ENCODE measurements around the gene SRD5A3.

DNA sequence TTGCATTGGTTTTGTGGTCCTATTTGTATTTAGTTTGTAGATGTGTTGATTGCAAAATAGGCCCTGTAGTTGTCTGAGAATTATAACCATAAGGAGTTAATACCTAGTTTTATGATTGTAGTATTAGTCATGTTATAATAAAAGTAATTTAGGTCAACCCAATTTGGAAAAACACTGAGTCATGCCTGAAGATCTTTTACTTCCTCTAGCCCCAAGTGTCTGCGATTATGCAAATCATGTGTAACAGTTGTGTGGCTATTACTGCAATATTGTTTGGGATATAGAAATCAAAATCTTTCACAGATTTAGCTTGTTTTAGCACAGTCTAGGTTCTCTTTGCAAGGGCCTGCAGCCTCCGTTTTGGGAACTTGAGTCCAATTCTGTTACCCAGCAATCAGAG, 12.6 kb downstream of the SRD5A3 start:
- TF ChIP-seq, protein P1, sequence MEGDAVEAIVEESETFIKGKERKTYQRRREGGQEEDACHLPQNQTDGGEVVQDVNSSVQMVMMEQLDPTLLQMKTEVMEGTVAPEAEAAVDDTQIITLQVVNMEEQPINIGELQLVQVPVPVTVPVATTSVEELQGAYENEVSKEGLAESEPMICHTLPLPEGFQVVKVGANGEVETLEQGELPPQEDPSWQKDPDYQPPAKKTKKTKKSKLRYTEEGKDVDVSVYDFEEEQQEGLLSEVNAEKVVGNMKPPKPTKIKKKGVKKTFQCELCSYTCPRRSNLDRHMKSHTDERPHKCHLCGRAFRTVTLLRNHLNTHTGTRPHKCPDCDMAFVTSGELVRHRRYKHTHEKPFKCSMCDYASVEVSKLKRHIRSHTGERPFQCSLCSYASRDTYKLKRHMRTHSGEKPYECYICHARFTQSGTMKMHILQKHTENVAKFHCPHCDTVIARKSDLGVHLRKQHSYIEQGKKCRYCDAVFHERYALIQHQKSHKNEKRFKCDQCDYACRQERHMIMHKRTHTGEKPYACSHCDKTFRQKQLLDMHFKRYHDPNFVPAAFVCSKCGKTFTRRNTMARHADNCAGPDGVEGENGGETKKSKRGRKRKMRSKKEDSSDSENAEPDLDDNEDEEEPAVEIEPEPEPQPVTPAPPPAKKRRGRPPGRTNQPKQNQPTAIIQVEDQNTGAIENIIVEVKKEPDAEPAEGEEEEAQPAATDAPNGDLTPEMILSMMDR (IDR thresholded peaks at IDR 0.05), result no peak
- no peak for TF ChIP-seq POLR2A (IDR thresholded peaks at IDR 0.05)
- peak in 1 of 2 donors; percentile 84 for TF ChIP-seq POLR2AphosphoS5 (IDR thresholded peaks at IDR 0.05; ENCODE audit: insufficient read depth in 1 of 2, low read depth in 1 of 2)

All from vagina (tissue), 2 donors.